Measurements from ENCODE around the gene GCG.

DNA sequence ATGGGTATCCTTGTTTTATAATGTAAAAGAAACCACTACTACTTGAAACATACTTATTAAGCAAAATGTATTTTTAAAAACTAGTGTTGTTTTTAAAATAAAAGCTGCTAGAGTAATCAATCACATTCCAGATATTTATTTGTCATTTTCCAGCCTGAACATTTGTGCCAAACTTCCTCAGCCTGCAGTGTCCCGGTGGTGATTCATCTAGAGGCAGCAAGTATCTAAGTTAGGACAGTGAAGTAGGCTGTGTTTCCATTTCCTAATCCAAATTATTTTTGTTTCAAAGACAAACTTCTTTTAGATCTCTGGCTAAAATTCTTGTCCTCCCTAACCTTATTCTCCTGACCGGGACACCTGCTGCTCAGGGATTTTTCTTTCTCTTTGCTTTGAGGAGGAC lies 12.8 kb upstream of the GCG start:
- TF ChIP-seq POLR2A (IDR thresholded peaks at IDR 0.05), result no peak
- TF ChIP-seq, protein P1, sequence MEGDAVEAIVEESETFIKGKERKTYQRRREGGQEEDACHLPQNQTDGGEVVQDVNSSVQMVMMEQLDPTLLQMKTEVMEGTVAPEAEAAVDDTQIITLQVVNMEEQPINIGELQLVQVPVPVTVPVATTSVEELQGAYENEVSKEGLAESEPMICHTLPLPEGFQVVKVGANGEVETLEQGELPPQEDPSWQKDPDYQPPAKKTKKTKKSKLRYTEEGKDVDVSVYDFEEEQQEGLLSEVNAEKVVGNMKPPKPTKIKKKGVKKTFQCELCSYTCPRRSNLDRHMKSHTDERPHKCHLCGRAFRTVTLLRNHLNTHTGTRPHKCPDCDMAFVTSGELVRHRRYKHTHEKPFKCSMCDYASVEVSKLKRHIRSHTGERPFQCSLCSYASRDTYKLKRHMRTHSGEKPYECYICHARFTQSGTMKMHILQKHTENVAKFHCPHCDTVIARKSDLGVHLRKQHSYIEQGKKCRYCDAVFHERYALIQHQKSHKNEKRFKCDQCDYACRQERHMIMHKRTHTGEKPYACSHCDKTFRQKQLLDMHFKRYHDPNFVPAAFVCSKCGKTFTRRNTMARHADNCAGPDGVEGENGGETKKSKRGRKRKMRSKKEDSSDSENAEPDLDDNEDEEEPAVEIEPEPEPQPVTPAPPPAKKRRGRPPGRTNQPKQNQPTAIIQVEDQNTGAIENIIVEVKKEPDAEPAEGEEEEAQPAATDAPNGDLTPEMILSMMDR (IDR thresholded peaks at IDR 0.05), result no peak
